HG03095 (cell line): Measurements from ENCODE around the gene MAST2.

ENCODE experiments used
- ATAC-seq: cut with Tn5 transposase; IDR thresholded peaks from one replicate; pipeline ENCODE4 v1.9.1; 2021; ENCODE audit warnings: moderate library complexity; ENCODE audit not compliant: unreplicated experiment

MAST2 gene

GRCh38 chr1:45803299-45803780 lies at the start of gene MAST2:
TSS of gene MAST2 (plus strand) at chr1:45803612. CDS start at chr1:45803896, 284 bp downstream.
- ATAC-seq: peak; percentile 89

- no peak for ATAC-seq
These were observed 47.7 kb upstream of the MAST2 start for GRCh38 chr1:45755697-45756096.

- ATAC-seq: no peak
These were observed 41.1 kb upstream of the MAST2 start for GRCh38 chr1:45762291-45762690.

- no peak for ATAC-seq
These were observed 37.2 kb upstream of the MAST2 start for GRCh38 chr1:45765999-45766792.

GRCh38 chr1:45767035-45767434 lies 36.4 kb upstream of the MAST2 start:
- ATAC-seq: no peak

GRCh38 chr1:45769261-45769932 lies 34.0 kb upstream of the MAST2 start:
- no peak for ATAC-seq

- ATAC-seq: no peak
These were observed 30.4 kb upstream of the MAST2 start for GRCh38 chr1:45772971-45773370.

- no peak for ATAC-seq
These were observed 27.6 kb upstream of the MAST2 start for GRCh38 chr1:45775794-45776193.

GRCh38 chr1:45785583-45785982 lies 17.8 kb upstream of the MAST2 start:
- no peak for ATAC-seq

- no peak for ATAC-seq
These were observed 15.5 kb upstream of the MAST2 start for GRCh38 chr1:45787905-45788304.

- ATAC-seq: no peak
These were observed 13.8 kb upstream of the MAST2 start for GRCh38 chr1:45789601-45790000.

- ATAC-seq: no peak
These were observed 10.7 kb upstream of the MAST2 start for GRCh38 chr1:45792744-45793143.

GRCh38 chr1:45793942-45794604 lies 9.3 kb upstream of the MAST2 start:
- ATAC-seq: no peak

- ATAC-seq: no peak
These were observed 7.0 kb upstream of the MAST2 start for GRCh38 chr1:45796381-45796780.

GRCh38 chr1:45796946-45797345 lies 6.5 kb upstream of the MAST2 start:
- no peak for ATAC-seq

- no peak for ATAC-seq
These were observed 2.5 kb upstream of the MAST2 start for GRCh38 chr1:45800899-45801298.

- no peak for ATAC-seq
These were observed 791 bp upstream of the MAST2 start for GRCh38 chr1:45802343-45803298.

- peak; percentile 12 for ATAC-seq
These were observed 613 bp downstream of the MAST2 start for GRCh38 chr1:45803781-45804668.

GRCh38 chr1:45804669-45804969 lies 1.2 kb downstream of the MAST2 start:
- no peak for ATAC-seq

GRCh38 chr1:45806129-45806528 lies 2.7 kb downstream of the MAST2 start:
- no peak for ATAC-seq
